GM23248 (cell line): Measurements from ENCODE around the gene ANKMY2.

ENCODE experiments used
- EZH2 ChIP-seq: fragments of 200-600 bp; sonication (generic); IDR thresholded peaks from 2 replicates; pipeline ENCODE4 v1.6.1; 2018; ENCODE audit warnings: antibody characterized with exemption, mild to moderate bottlenecking; ENCODE audit not compliant: insufficient read depth, poor library complexity, severe bottlenecking
- EZH2phosphoT487 ChIP-seq: fragments of 200-600 bp; sonication (generic); IDR thresholded peaks from 2 replicates; pipeline ENCODE4 v1.6.1; 2018; ENCODE audit warnings: antibody characterized with exemption, moderate library complexity, mild to moderate bottlenecking, low read depth; ENCODE audit not compliant: insufficient read depth

- no peak for TF ChIP-seq EZH2
- no peak for TF ChIP-seq EZH2phosphoT487
Observed at GRCh38 chr7:16587129-16587528, 58.4 kb downstream of the ANKMY2 start.
